Activated CD8-positive, alpha-beta memory T cell treated with anti-CD3 and anti-CD28 coated beads for 48 hours (primary cell): ENCODE results near the gene SLC30A3.
"Not testable (repeated sequence)": the region's sequence is repeated elsewhere in the genome, so short reads cannot be mapped to it uniquely, and the experiment has no call there.

ENCODE experiments used
- DNase-seq, 3 experiments: peaks; one replicate each; pipeline ENCODE4 v3.0.0-alpha.2; 2020; ENCODE audit warnings: low read depth in 2 of 3, low spot score in 2 of 3

The SLC30A3 gene

GRCh38 chr2:27285481-27285880 lies 22.6 kb upstream of the SLC30A3 start:
- DNase-seq = no peak

DNA sequence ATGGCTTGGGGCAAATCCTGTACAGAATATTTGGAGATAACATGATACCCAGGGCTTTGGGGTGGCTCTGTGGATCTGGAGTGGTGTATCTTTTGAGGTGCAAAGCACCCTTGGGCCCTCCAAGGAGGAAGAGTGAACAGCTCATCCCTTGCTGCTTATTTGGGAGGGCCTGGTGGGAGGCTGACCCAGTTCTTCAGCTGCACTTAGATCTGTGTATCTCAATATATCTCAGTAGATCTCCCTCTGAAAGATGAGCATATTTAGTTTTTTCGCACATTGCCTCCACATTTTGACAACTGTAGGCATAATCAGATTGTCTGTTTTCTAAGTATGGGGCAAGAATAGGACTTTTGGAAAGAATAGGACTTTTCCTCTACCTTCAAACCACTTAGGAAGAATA lies 22.1 kb upstream of the SLC30A3 start:
- no peak for DNase-seq

- no peak for DNase-seq
These were observed 20.0 kb upstream of the SLC30A3 start for GRCh38 chr2:27282892-27283291.

GRCh38 chr2:27281855-27282559 lies 19.2 kb upstream of the SLC30A3 start, which contains the start of gene TRIM54:
Gene TRIM54, plus strand, starts transcription at chr2:27282429. Its CDS starts 303 bp downstream, at chr2:27282732.
- no peak for DNase-seq

DNA sequence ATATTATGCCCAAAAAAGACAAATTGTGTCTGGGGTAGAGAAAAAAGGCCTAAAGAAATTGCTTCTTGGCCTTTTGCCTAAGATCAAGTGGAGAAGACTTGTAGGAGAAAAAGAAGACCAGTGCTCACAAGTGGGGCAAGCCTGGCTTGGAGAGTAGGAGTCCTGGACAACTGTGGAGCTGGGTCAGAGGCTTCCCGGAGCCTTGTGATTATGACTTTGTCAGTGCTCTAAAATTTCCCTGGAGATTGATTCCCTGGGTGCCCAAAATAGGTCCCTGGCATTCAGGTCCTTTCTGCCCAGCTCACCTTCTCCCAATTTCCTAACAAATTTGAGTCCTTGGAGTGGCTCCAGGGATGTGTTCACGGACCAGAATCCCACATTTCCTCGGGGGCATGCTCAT lies 18.6 kb upstream of the SLC30A3 start:
- DNase-seq = no peak

DNA sequence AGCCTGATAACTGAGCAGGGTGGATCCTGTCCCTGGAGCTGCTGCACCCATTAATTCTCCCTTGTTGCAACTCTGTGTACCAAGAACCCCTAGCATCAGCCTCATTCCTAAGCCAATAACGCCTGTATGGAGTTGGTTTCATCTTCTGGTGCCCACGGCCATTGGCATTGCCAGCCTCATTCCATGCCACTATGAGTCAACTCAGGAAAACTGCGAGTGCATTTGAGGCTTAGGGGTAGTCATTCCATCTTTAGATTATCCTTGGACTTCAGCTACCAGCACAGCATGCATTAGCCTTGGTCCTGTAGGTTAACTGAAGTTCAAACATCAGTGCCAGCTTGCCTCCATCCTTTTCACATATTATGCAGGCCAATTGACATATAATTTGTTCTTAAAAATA lies 18.0 kb upstream of the SLC30A3 start:
- no peak for DNase-seq

GRCh38 chr2:27278010-27278409 lies 15.2 kb upstream of the SLC30A3 start:
- no peak for DNase-seq

- DNase-seq = no peak
These were observed 12.6 kb upstream of the SLC30A3 start, which contains the start of gene DNAJC5G for GRCh38 chr2:27275211-27276150. Gene DNAJC5G, plus strand, starts transcription at chr2:27275433. Its CDS starts 1,296 bp downstream, at chr2:27276729.

- DNase-seq = not testable (repeated sequence)
These were observed 10.0 kb upstream of the SLC30A3 start for GRCh38 chr2:27272537-27273522.

- DNase-seq = no peak
These were observed 8.9 kb upstream of the SLC30A3 start for GRCh38 chr2:27271631-27272340.

DNA sequence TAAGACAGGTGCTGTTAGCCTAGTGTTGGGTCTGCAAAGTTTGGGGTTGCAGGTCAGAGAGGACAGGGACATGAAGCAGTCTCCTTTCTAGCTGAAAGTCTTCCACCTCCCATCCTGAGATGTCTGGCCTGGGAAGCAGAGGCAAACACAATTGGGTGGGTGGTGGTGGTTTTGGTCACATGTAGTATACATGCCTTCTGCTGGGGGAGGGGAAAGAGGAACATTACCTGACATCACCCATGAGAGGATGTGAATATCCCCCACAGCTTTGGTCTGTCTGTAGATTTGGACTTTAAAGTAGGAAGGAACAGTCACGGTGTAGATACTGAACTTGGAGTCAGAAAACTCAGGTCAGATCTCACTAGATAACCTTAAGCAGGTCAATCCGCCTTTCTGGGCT lies 7.8 kb upstream of the SLC30A3 start:
- no peak for DNase-seq

GRCh38 chr2:27270131-27270530 lies 7.3 kb upstream of the SLC30A3 start:
- no peak for DNase-seq

DNA sequence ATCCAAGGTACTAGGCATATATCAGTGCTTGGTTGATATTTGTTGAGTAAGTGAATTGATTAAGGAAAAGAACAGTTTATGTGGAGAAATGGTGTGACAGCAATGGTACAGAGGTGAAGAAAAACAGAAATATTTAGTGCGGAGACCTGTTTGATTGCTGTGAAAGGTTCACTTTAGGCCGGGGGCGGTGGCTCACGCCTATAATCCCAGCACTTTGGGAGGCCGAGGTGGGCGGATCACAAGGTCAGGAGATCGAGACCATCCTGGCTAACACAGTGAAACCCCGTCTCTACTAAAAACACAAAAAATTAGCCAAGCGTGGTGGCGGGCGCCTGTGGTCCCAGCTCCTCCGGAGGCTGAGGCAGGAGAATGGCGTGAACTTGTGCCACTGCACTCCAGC lies 5.4 kb upstream of the SLC30A3 start:
- not testable (repeated sequence) for DNase-seq

DNA sequence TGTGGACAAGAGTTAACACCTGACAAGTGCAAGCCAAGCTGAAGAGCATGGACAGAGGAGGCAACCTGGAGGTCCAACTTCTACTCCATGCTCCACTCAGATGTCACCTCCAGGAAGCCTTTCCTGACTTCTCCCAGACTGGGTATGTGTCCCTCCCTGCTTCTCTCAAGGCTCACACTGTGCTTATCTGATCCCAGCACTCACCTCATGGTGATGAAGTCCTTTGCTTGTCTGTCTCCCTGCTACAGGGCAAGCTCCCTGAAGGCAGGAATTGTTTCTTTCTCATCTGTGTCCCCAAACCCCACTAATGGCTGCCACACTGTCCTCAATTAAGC lies 2.7 kb upstream of the SLC30A3 start:
- no peak for DNase-seq

- no peak for DNase-seq
These were observed 2.1 kb upstream of the SLC30A3 start for GRCh38 chr2:27264753-27265535.

GRCh38 chr2:27264253-27264752 lies 1.5 kb upstream of the SLC30A3 start:
- no peak for DNase-seq

DNA sequence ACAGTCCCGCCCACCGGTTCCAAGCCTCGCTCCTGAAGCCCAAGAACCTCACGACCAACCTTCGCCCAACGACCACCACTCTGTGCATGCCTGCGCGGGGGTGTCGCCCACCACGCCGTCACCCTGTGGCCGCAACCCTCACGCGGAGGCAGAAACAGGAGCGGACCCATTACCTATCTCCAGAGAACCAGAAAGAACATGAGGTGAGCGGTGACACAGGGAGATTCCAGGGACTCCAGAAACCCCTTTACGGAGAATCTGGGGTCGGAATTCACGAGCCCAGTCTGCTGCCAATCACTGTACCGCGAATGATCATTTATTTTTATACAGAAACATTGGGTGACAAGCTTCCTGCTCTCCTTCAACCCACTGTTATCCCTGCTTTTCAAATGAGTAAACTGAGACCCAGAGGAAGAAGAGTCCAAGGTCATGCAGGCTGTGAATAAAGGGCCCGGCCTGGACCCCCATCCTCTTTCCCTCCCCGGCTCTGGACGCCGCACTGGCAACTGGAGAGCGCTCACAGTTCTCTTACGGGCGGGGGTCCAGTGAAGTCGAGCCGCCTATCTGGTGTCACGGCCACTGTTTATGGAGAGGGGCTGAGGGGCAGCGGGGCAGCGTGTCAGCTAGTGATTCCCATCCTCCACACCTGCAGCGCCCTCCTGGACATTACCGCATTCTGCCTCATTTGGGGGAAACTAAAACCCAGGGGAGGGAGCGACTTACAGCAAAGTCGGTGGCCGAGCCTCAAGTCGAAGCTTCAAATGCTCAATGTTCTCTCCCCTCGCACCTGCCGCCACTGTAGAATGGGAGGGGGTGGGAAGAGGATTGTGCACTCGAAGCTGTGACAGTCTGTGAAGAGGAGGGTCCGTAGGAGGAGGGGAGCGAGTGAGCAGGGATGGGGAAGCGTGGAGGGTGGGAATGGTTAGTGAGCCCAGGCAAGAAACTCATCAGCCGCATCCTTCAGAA lies 723 bp upstream of the SLC30A3 start:
- no peak for DNase-seq

- no peak for DNase-seq
These were observed 935 bp downstream of the SLC30A3 start for GRCh38 chr2:27261926-27262298.
